ENCODE measurements around the gene UGT2B15.
"Not testable (repeated sequence)": the region's sequence is repeated elsewhere in the genome, so short reads cannot be mapped to it uniquely, and the experiment has no call there.

UGT2B15 gene

DNA sequence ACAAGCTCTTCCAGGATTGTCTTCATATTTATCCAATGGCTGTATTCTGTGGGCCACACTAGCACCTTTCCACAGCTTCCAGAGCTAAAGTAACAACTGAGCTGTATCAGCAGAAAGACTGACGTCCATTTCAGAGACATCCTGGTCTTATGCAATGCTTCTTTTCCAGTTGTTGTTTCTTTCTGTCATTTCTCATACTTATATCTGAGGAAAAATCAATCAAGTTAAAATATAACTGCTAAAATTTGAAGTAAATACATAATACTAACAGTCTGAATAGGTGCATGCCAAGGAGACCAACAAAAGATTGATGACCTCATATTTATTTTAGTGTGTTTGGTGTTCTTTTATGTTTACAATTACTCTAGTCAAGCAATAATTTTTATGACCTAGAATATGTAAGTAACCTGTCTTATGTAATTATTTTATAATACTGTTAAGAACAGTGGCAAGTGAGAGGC is at the start of gene UGT2B15:
UGT2B15 (minus strand) TSS at position 174 of the 461 bp plus-strand sequence; CDS start at position 140, 34 bp downstream.
- not testable (repeated sequence) for DNase-seq

DNA sequence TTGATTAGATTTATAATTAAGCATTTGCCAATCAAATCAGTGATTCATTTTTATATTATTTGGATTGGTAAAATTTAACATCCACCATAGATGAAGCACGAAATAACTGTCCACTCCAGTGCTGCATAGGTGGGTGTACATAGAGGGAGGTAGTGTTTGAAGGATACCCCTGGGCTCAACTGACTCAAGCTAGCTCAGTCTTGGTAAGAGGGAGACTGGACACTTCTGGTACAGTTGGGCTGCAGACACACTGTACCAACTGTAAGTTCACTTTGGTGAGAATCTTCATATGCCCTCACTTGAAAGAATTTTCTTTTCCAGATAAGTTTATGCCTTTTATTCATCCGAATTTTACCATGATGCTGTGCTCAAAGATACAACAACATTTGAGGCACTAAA is 48.6 kb upstream of the UGT2B15 start:
- no peak for DNase-seq

DNA sequence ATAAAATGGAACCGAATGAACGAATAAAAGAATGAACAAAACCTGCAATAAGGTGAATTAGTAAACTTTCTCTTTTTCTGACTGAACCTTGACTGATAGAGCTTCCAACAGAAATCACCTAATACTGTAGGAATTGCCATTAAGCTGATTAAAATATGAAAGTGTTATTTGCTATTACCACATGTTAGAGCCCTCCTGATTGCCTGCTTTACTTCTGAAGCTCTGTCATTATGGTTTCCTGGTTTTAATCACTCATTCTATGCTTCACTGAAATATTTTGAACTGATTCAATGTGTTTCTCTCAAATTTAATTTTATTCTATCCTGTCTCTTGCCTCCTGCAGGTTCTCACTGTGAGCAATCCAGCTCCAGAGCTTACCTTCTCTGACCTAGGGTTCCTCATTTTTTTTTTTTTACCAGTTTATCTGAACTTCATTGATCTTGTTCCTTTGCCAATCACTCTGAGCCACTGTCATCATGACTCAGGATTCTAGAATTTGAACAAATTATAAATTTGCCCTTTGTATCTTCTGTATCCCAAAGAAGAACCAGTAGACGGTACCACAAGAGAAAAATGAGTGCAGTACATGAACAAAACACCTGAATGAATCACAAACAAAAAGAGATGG is 48.1 kb upstream of the UGT2B15 start:
- DNase-seq: no peak

DNA sequence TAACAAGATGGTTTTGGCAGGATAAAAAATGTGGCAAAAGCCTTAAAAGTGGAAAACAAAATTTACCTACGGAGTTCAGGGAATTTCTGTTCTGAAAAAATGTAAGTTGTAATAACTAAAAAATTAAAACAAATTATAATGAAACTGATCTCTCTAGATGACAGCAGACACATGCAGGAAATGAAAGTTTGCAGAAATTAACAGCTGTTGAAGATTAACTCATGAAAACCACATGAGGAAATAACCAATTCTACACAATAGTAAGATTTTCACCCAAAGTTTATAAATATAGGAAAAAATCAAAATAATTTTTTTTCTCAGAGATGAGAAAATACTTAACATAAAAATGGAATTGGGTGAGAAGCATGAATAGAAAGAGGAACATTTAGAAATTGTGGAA is 47.5 kb upstream of the UGT2B15 start:
- DNase-seq: no peak

DNA sequence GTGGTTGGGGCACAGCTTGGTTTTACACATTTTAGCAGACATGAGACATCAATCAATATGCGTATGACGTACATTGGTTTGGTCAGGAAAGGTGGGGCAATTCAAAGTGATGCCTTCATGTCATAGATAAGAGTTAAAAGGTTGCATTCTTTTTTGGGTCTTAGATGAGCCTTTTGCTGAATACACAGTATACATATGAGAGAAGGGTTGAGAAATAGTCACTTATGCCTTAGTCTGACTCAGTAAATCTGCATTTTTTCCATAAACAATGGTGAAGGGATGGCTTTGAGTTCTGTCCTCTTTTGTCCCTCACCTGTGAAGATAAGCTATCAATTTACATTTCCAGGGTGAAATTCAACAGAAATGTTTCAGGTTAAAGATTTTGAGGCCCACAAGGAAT is 43.9 kb upstream of the UGT2B15 start:
- no peak for DNase-seq

DNA sequence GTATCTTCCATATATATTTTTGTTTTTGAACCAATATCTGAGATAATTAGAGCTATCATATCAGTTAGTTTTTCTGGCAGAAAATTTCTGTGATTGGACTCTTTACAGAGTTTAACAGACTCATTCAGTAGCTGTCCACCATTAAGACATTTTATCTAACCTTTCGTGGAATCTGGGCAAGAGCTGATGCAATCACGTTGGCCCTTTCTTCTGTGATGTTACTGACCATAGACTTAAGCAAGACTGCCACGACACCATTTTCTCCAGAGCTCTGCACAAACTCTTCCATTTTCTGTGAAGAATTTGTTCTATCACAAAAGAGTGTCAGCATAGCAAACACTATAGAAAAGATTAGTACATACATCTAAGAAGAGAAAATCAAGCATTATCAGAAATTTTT is 41.8 kb upstream of the UGT2B15 start:
- no peak for DNase-seq

DNA sequence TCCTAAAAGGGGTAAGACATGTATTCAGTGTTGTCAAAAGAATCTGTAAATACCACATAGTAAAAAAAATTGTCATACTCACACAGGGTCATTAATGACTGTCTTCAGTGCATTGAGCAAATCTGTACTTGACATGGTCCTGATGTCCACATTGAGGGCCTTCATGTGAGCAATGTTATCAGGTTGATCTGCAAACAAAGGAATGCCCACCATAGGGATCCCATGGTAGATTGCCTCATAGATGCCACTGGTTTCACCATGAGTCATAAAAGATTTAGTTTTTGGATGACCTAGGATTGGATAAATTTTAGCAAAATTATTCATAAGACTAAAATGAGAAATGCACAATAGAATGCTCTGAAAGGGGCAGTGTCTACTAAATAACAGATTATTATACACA is 38.1 kb upstream of the UGT2B15 start:
- DNase-seq: no peak

DNA sequence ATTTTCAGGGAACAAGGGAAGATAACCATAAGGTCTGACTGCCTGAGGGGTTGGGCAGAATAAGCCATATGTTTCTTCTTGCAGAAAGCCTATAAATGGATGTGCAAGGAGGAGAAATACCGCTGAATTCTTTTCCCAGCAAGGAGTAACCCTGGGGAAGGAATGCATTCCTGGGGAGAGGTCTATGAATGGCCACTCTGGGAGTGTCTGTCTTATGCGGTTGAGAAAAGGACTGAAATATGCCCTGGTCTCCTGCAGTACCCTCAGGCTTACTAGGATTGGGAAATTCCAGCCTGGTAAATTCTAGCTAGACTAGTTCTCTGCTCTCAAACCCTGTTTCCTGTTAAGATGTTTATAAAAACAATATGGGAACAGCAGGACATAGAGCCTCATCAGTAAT is 32.7 kb upstream of the UGT2B15 start:
- DNase-seq: not testable (repeated sequence)

DNA sequence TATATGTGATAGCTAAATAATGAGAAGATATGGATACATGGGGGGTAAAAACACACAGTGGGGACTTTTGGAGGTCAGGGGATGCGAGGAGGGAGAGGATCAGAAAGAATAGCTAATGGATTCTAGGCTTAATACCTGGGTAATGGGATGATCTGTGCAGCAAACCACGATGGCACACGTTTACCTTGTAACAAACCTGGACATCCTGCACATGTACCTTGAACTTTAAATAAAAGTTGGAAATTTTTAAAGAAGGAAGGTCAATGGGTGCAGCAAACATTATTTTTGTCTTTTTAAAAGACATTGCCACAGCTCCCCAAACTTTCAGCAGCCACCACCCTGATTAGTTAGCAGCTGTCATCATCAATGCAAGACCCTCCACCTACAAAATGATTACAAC is 29.7 kb upstream of the UGT2B15 start:
- no peak for DNase-seq

DNA sequence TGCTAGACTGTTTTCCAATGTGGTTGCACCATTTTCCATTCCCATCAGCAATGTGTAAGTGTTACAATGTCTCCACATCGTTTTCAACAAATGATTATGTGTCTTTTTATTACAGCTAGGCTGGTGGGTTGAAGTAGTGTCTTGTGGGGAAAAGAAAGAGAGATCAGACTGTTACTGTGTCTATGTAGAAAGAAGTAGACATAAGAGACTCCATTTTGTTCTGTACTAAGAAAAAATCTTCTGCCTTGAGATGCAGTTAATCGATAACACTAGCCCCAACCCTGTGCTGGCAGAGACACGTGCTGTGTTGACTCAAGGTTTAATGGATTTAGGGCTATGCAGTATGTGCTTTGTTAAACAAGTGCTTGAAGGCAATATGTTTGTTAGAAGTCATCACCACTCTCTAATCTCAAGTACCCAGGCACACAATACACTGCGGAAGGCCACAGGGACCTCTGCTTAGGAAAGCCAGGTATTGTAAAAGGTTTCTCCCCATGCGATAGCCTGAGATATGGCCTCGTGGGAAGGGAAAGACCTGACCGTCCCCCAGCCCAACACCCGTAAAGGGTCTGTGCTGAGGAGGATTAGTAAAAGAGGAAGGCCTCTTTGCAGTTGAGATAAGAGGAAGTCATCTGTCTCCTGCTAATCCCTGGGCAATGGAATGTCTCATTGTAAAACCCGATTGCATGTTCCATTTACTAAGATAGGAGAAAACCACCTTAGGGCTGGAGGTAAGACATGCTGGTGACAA is 23.0 kb upstream of the UGT2B15 start:
- DNase-seq: no peak

DNA sequence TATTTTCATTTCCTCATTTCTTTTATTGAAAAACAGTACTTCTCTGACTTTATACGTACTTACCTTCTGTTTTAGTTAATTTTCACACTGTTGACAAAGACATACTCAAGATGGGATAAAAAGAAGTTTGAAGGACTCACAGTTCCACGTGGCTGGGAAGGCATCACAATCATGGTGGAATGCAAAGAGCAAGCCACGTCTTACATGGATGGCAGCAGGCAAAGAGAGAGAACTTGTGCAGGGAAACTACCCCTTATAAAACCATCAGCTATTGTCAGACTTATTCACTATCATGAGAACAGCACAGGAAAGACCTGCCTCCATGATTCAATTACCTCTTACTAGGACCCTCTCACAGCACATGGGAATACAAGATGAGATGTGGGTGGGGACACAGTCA is 20.7 kb upstream of the UGT2B15 start:
- no peak for DNase-seq

DNA sequence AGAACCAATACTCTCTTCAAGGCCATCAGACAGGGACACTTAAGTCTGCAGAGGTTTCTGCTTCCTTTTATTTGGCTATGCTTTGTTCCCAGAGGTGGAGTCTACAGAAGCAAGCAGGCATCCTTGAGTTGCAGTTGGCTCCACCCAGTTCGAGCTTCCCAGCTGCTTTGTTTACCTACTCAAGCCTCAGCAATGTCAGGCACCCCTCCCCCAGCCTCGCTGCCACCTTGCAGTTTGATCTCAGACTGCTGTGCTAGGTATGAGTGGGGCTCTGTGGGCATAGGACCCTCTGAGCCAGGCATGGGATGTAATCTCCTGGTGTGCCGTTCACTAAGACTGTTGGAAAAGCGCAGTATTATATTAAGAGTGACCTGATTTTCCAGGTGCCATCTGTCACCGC is 12.6 kb upstream of the UGT2B15 start:
- DNase-seq: no peak

DNA sequence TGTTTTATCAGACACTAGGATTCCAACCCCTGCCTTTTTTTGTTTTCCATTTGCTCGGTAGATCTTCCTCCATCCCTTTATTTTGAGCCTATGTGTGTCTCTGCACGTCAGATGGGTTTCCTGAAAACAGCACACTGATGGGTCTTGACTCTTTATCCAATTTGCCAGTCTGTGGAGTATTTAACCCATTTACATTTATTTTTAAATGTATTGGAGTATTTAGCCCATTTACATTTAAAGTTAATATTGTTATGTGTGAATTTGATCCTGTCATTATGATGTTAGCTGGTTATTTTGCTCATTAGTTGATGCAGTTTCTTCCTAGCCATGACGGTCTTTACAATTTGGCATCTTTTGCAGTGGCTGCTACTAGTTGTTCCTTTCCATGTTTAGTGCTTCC is 10.8 kb upstream of the UGT2B15 start:
- not testable (repeated sequence) for DNase-seq

DNA sequence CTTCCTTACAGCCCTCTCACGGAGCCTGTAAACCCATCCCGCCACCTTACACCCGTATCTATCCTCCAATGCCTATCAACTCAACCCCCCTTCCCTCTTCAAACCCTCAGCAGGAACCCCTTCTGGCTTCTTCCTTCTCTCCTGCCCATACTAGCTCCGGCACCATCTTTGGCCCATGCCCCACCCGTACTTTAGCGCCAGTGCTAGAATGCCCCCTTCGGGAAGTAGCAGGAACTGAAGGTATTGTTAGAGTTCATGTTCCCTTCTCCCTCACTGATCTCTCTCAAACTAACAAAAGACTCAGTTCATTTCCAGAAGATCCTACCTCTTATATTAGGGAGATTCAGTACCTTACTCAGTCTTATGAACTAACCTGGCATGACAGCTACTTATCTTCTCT is 2.7 kb upstream of the UGT2B15 start:
- DNase-seq: no peak

DNA sequence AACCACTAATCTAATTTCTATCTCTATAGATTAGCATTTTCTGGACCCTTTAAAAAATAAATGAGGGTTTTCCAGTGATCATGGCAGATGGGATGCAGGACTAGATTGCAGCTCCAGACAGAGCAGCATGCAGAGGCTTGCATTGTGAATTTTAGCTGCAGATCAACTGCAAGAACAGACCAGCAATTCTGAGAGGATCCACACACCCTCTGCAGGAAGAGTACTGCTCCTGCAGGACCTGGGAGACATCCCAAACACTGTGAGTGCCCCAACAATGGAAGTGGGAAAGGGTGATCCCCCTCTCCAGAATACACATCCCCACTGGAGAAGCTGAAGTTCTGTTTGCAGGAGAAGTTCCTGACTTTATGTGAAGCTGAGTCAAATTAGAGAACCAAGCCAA is 765 bp upstream of the UGT2B15 start:
- DNase-seq: not testable (repeated sequence)

DNA sequence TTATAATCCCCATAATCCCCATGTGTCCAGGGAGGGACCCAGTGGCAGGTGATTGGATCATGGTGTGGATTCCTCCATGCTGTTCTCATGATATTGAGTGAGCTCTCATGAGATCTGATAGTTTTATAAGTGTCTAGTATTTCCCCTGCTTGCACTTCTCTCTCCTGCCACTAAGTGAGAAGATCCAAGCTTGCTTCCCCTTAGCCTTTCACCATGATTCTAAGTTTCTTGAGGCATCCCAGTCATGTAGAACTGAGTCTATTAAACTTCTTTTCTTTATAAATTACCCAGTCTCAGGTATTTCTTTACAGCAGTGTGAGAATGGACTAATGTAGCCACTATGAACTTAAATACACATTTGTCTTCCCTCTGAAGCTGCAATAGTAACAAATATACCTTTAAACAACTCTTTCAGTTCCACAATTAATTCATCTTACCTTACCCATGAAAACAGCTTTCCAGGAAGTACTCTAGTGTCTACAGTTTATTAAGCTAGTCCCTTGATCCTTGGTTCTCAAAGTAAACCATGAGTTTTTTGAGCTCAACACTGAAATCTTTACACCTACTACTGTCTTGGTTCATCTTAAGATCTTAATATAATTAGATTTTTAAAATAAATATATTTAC is 1.8 kb downstream of the UGT2B15 start:
- DNase-seq: not testable (repeated sequence)

DNA sequence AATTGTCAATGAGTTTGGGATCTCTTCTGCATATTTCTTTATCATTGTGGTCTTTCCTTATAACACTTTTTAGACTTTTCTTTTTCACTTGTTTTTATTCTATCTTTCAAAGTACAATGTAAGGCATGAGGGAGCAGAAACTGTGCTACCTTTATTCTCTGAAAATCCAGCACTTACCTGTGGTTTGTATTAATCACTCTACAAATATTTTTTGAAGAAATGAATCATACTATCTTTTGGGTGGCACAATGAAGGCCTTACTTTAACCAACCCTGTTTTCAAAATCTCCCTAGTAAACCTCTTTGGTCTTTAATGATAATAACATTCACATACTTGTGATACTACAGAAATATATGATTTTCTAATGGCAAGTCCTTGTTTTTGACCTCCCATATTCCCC is 2.9 kb downstream of the UGT2B15 start:
- not testable (repeated sequence) for DNase-seq

DNA sequence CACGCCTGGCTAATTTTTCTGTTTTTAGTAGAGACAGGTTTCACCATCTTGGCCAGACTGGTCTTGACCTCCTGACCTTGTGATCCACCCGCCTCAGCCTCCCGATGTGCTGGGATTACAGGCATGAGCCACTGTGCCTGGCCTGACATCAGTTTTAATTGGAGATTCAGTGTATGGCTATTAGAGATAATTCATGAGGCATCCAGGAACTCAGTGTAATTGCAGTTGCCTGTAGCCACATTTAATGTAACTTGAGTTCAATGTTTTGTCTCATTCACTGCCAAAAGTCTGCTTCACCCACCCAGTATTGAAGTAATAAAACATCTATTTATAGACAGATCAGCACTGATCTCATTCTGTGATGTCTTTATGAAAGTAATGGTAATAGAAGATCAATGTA is 5.7 kb downstream of the UGT2B15 start:
- not testable (repeated sequence) for DNase-seq

DNA sequence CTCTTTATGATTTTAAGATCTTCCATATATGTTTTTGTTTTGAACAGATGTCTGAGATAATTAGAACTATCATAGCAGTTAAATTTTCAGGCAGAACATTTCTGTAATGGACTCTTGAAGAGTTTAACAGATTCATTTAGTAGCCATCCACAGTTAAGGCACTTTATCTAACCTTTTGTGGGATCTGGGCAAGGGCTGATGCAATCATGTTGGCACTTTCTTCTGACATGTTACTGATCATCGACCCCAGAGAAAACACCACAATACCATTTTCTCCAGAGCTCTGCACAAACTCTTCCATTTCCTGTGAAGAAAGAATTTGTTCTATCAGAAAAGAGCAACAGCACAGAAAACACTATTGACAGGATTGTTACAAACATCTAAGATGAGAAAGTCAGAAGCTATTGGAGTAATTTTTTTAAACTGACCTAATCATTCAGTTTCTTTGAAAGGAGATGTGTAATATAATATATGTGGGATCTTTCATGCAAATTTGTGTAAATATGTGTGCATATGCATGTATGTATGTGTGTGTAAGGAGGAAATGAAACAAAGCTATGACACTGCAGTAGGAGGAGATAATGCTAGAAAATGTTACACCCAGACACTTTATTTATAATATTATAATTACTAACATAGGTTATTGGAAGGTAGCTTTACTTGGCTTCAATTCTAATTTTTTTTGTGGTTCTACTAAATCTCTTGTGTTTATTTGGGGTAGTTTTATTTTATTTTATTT is 7.4 kb downstream of the UGT2B15 start:
- DNase-seq: not testable (repeated sequence)

DNA sequence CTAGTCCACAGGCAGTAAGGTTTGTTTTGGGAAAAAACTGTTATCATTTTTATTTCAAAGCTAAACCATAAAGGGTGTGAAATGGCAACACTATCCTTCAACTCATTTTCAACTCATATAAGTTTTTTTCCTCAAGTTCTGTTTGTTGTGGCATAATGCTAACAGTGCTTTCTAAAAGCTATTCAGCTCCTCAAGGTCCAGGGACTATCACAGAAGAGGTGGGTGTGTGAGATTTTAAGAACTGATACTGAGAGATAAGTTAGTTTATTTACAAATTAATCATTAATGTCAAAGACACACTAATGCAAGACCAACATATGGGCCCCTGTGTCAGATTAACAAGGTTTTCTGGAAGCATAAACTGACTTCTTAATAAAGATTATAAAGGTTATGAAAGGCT is 11.8 kb downstream of the UGT2B15 start:
- no peak for DNase-seq

DNA sequence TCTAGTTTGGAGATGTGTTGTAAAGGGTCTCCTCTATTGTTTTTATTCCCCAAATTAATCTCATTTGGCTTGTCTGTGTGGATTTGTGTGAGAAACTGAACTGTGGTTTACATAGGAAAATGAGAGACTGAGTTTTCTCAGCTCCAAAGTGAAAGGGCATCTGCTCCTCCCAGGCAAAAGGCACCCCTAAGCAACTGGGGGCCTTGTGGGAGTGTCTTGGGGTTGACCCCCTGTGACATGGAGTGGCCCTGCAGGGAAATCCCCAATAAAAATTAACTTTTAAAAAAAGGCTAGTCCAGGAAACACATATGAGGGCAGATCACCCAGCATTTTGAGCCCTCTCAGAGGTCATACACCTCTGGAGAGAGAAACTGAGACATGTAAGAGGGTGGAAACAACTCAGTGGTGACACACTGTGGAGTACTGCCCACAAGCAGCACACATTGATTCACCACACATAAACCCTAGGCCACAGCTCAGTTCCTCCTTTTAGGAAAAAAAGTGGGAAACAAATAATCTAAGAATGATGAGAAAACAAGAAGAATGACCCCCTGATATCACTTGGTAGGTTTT is 13.3 kb downstream of the UGT2B15 start:
- DNase-seq: not testable (repeated sequence)

DNA sequence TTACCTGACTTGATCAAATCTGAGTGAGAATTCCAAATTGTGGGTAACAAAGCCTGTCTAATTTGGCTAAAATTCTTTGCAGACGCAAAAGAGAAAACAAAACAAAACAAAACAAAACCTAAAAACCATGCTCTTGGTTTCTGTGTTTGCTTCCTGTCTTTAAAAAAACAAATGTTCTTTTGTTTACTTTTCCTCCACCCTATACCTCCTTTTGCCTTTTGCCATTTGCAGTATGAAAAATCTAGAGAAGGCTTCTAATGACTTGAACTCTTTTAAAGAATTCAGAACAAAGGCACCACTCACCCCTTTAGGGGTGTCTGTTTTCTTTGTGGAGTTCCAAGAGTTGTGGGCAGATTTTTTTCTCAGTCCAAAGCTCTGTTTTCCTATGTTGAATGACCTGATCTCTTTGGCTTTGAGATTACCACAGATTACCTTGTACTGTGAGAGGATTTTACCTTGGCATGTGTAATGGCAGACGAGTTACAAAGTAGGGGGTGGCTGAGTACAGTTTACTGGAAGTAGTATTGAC is 13.9 kb downstream of the UGT2B15 start:
- not testable (repeated sequence) for DNase-seq

All from hippocampal formation (tissue), 2 donors.